SU-DHL-6 (cell line): ENCODE measurements around the gene POFUT1.

Source experiments
- EZH2phosphoT487 ChIP-seq: fragments of 200-600 bp; sonication (generic), shearing (Covaris generic); conservative IDR thresholded peaks from 2 replicates; pipeline ENCODE4 v1.6.1; 2018; ENCODE audit warnings: mild to moderate bottlenecking, antibody characterized with exemption, low read length, moderate library complexity, mixed read lengths
- TF ChIP-seq, protein P1 (sequence below): fragments of 200-600 bp; sonication (generic); IDR thresholded peaks from one replicate; pipeline ENCODE4 v1.5.1; 2017; ENCODE audit warnings: antibody characterized with exemption, mild to moderate bottlenecking, low read length, moderate library complexity; ENCODE audit not compliant: insufficient read depth, poor library complexity, severe bottlenecking

GRCh38 chr20:32244959-32245358 is 37.3 kb downstream of the POFUT1 start:
- TF ChIP-seq, protein P1, sequence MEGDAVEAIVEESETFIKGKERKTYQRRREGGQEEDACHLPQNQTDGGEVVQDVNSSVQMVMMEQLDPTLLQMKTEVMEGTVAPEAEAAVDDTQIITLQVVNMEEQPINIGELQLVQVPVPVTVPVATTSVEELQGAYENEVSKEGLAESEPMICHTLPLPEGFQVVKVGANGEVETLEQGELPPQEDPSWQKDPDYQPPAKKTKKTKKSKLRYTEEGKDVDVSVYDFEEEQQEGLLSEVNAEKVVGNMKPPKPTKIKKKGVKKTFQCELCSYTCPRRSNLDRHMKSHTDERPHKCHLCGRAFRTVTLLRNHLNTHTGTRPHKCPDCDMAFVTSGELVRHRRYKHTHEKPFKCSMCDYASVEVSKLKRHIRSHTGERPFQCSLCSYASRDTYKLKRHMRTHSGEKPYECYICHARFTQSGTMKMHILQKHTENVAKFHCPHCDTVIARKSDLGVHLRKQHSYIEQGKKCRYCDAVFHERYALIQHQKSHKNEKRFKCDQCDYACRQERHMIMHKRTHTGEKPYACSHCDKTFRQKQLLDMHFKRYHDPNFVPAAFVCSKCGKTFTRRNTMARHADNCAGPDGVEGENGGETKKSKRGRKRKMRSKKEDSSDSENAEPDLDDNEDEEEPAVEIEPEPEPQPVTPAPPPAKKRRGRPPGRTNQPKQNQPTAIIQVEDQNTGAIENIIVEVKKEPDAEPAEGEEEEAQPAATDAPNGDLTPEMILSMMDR: no peak
- no peak for TF ChIP-seq EZH2phosphoT487
